HG02759 (cell line): ENCODE data around the gene TMEM151B.

Experiments
- ATAC-seq: cut with Tn5 transposase; IDR thresholded peaks from one replicate; pipeline ENCODE4 v1.9.1; 2021; ENCODE audit warnings: mild to moderate bottlenecking, moderate library complexity; ENCODE audit not compliant: unreplicated experiment

The TMEM151B gene

DNA sequence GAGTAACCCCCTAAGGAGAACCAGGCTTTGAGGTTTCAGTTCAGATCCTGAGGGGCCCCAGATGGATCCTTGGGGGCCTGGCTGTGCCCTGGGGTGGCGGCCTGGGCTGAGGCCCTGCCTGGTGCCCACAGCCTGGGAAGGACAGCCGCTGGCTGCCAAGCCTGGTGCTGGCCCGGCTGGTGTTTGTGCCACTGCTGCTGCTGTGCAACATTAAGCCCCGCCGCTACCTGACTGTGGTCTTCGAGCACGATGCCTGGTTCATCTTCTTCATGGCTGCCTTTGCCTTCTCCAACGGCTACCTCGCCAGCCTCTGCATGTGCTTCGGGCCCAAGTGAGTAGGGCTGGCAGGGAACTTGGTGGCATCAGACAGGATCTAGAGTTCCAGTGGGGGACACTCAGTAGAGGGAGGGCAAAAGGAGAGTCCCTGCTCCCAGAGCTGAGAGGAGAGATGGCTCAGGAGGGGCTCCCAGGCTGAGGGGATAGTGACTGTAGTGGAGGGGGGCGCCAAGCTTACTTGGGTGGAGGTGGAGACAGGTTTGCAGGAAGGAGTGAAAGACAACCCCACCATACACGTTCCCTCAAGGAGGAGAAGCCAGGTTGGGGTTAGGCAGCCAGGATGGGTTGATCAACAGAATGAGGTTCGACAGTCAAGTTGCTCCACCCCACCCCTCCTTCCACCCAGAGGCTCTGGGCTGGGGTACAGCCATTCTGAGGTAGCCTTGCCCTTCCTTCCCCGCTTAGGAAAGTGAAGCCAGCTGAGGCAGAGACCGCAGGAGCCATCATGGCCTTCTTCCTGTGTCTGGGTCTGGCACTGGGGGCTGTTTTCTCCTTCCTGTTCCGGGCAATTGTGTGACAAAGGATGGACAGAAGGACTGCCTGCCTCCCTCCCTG is 37.3 kb upstream of the TMEM151B start:
- no peak for ATAC-seq

DNA sequence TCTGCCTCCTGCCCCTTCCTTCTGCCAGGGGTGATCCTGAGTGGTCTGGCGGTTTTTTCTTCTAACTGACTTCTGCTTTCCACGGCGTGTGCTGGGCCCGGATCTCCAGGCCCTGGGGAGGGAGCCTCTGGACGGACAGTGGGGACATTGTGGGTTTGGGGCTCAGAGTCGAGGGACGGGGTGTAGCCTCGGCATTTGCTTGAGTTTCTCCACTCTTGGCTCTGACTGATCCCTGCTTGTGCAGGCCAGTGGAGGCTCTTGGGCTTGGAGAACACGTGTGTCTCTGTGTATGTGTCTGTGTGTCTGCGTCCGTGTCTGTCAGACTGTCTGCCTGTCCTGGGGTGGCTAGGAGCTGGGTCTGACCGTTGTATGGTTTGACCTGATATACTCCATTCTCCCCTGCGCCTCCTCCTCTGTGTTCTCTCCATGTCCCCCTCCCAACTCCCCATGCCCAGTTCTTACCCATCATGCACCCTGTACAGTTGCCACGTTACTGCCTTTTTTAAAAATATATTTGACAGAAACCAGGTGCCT is 36.6 kb upstream of the TMEM151B start:
- no peak for ATAC-seq

GRCh38 chr6:44234101-44235025 is 35.9 kb upstream of the TMEM151B start:
- no peak for ATAC-seq

DNA sequence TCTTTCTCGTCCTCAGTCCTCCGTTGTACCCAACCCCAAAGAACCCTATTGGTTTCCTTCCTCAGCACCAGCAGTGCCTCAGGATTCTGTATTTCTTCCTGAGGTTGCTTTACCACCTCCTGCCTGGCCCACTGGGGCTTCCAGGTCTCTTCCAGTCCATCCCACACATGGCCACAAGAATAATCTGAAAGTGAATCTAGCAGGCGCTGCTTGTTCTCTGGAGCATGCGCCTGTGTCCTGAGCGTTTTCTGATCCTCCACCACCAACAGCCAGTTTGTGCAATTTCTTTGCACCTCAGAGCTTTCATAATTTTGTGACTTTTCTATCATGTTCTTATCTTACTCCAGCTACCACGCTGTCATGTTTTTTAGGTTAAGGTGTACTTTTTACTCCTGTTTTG is 35.0 kb upstream of the TMEM151B start:
- ATAC-seq, result no peak

- ATAC-seq, result no peak
These were observed 34.2 kb upstream of the TMEM151B start for GRCh38 chr6:44235891-44236516.

DNA sequence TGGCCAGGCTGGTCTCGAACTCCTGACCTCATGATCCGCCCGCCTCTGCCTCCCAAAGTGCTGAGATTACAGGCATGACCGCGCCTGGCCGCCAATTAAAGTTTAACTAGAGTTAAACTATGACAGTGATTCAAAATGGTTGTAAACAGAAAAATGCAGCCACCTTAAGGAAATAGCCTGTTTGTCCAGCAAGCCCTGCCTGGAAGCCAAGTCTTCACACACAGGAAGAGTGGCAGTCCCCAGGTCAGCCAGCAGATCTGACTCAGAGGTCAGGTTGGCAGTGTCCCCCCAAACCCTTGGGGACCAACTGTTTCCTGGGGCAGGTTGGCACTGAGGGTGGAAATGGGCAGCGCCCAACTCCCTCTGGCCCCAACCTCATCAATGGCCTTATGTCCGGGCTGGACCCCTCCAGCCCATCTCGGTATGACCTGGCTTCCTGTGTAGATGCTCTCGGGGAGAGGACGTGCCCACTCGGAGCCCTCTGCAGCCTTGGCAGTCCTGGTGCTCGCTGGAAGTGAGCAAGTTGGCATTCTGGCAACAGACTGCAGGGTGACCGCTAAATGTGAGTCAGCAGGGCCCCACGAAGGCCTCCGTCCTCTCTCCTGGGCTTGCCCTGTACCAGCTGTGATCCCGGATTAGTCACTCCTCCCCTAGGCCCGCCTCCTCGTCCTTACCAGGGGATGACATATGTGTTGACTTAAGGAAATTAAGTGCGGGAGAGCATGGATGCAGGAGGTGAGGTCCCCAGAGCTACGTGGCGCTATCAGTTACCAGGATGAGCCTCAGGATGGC is 33.0 kb upstream of the TMEM151B start:
- peak; percentile 69 for ATAC-seq

- ATAC-seq, result peak; percentile 89
These were observed 32.3 kb upstream of the TMEM151B start for GRCh38 chr6:44237813-44238433.

DNA sequence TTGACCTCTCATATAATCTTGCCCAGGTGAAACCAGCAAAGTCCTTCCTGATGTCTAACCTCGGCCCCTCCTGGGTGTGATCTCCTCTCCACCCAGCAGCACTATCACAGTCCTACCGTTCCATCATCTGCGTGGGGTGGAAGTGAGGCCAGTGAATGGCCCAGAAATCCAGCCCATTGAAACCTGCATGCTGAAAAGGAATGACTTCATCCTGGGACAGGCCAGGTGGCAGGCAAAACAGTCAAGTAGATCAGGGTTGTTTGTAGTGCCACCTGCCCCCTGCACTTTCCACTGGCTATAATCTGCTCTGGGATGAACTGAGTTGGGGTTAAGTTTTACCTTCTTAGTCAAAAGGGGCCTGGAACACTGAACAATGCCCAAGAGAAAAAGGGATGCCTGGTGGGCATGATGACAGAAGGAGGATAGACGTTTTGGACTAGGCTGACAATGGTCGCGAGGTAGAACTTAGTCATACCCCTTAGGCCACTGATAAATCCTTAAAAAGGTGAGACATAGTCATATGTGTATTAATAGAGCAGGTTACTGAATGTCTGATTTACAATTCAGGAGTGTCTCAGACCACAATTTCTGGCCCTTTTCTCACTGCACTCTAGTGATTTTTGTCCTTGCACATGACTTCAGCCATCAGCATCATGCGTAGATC is 31.4 kb upstream of the TMEM151B start:
- no peak for ATAC-seq

DNA sequence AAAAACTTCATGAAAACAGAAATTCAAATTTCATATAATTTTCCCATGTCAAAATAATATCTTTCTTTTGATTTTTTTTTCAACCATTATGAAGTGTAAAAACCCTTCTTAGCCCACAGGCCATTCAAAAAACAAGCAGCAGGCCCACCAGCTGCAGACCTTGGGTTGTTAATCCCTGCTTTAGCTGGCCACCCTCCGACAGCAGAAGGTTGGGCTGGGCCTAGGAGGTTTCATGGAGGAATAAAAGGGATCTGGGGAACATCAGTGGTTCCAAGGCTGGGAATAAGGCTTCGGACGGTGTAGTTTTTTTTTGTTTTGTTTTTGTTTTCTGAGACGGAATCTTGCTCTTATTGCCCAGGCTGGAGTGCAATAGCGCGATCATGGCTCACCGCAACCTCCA is 26.9 kb upstream of the TMEM151B start:
- ATAC-seq, result no peak

DNA sequence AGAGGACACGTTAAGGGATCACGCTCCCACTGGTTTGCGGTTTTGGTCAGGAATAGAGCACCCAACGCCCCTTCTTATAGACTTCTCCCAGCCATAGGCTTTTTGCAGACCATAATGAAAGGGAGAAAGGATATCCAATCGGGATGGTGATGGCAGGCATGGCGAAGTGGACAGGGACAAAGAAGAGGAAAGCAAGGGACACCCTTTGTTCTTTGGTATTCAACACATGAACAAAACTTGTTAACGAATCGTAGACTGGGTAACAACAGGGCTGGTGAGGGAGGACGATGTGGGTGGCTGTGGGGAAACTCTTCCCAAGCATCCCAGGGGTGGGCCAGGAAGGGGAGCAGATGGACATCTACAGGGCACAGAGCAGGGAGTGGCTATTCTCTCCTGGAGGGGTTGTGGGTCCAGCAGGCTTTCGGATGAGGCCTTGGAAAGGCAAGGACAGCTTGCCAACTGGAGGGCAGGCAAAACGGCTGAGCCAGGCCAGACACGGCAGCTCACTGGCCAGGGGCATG is 24.8 kb upstream of the TMEM151B start:
- ATAC-seq, result no peak

- peak; percentile 63 for ATAC-seq
These were observed 24.2 kb upstream of the TMEM151B start for GRCh38 chr6:44245912-44246662.

DNA sequence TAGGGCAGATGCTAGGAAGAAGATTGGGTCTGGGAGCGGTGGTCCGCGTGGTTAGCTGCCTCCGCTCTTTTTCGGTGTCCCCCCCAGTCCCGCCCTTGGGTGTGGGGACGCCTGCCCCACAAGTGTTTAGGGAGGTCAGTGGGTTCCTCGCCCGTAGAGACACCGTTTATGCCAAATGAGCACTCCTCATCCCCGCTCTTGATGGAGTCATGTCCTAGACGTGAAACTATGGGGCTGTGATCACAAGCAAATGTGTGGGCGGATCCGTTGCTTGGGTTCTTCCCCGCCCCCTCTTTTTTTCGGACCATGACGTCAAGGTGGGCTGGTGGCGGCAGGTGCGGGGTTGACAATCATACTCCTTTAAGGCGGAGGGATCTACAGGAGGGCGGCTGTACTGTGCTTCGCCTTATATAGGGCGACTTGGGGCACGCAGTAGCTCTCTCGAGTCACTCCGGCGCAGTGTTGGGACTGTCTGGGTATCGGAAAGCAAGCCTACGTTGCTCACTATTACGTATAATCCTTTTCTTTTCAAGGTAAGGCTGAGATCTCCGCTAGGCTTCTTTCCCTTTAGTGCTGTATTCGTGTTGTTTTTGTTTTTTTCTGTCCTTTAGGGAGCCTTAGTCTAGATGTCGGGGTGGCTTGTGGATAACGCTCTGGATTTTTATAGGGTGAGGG is 23.4 kb upstream of the TMEM151B start, which contains the start of gene HSP90AB1:
Gene HSP90AB1 (plus strand): TSS at position 439 of the 675 bp plus-strand sequence. CDS start 1,529 bp downstream, outside the sequence.
- peak; percentile 62 for ATAC-seq

DNA sequence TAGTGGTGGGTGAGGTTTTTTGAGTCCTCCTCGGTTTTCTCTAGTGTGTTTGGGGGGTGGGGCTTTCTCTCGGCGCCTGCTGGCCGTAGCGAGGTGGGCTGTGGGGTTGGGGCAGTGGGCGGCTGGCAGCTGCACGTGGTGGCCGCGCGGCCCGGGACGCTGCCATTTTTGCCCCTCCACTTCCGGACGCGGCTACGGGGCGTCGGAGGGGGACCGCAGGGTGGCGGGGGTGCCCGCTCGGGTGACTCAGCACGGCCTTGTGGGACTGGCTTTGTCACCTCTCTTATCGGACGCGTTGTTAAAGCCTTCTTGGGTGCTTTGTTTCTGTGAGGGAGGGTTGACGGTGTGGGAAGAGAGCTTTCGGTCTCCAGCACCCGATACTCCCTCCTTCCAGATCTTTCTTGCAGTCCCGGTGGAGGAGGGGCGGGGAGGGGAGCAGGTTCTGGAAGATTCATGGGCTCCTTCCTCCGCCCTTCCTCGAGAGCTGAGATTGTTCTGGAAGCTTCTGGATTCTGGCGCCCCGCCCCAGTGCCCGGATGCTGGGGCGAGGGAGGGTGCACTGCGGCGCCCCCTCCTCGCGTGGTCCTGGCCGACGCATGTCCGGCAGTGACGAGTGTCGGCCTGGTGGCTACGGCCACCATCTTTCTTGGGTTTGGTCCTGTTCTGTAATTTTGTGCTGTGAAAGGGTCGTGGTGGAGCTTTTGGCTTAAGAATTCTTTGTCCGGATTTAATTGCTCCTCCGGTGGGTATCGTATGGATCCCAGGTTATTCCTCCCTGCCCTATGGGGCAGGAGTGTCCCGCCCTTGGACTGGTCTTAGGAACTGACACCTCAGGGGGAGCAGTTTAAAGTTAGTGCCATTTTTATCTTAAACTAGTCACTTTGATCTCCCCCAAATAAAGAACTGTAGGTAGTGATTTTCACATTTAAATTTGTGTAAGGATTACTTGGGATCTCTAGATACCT is 22.6 kb upstream of the TMEM151B start:
- ATAC-seq, result peak; percentile 42

DNA sequence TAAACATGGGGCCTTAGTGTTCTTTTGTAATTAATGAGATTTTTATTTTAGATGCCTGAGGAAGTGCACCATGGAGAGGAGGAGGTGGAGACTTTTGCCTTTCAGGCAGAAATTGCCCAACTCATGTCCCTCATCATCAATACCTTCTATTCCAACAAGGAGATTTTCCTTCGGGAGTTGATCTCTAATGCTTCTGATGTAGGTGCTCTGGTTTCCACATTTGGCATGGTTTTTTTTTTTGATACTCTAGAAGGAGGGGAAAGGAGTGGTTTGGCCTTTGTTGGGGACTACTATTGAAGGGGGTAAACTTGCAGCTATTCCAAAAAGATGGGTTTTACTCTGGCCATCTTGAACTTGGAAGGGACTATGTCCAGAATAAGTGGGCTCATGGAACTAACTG is 21.7 kb upstream of the TMEM151B start:
- ATAC-seq, result no peak

GRCh38 chr6:44249082-44249748 is 21.0 kb upstream of the TMEM151B start:
- ATAC-seq, result no peak
